ENCODE data around the gene SPTB.

SPTB gene

DNA sequence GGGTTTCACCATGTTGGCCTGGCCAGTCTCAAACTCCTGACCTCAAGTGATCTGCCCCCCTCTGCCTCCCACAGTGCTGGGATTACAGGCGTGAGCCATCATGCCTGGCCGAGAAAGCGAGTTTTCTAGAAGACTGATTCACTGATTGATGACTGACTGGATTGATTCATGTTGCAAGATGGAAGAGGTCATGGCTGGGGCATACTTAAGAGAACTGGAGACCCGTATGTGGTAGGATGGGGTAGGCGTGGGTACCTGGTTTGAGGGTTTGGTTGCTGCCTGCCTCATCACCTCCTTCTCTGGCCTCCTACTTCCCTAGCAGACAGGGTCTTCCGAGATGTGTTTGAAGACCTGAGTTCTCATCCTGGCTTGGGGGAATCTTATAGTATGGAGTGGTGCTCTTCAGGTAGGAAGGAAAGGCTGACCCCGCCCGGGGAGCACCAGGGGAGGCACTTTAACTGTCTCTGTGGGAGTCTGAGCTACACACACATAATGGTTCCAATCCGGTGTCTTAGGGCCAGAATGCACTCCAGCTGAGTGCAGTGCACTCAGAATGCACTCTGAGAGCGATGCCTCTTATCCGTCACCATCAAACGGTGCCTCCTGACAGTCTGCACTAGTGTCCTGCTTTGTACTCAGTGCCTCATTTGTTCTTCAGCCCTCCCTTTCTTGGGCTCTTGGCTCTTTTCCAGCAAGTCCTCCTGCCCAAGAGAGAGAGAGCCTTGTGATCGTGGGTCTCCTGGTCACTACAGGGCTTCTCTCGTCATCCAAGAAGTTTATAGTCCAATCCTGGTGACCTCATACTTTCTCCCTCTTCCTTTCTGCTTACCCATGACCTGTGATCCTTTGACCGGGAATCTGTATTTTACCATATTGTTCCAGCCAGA is 155.8 kb downstream of the SPTB start:
- peak; percentile 12 for DNase-seq

DNA sequence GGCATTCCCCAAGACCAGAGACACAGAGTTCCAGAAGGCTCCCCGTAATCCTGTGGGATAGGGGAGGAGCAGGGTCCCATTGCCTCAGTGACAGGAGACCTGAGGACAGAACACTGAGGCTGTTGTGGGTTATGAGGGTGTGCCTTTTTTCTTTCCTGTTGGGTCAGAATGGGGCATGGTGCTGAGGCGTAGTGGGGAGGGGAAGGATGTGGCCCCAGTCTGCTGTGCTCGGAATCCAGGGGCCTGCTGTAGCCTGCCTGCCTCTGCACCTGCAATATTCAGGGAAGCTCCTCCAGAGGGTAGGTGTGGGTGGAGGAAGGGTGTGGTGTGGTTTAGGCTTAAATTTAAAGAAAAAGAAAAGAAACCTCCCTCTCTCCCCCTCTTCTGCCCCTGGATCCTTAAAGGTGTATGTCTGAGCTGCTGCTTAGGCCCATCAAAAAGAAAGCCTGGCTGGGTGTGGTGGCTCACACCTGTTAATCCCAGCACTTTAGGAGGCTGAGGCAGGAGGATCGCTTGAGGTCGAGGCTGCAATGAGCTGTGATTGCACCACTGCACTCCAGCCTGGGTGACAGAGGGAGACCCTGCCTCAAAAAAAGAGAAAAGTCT is 156.8 kb downstream of the SPTB start:
- DNase-seq = no peak

DNA sequence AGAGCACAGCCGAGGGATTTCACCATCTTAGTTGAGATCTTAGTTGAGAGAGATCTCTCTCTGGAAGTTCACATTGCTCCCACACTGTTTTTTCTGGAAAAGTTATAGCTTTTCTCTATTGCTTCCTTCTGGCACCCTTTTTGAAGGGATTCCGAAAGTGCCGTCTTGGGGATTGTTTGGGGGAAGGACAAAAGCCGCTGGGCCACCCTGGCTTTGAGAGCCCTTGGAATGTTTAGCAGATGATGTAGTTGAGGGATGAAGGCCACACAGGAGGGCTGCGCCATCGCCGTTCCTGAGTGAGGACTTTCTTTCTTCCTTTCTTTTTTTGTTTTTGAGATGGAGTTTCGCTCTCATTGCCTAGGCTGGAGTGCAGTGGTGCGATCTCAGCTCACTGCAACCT is 157.8 kb downstream of the SPTB start:
- no peak for DNase-seq

DNA sequence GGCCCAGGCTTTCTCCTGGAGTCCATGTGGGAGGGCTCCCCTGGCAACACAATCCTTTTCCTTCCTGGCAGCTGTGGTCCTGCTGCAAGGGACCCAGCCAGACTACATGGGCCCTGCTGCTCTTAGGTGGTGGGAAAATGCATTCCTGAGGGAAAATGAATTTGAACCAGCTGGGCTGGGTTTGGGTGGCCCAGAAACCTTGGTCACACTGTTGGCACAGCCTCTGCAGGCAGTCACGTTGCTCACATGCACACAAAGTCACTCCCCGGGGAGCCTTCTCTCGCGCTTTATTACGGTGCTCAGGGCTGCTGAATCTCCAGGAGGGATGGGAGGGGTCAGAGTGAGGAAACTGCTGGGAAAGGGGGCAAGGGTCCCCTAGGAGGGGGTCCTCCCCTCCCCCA is 158.3 kb downstream of the SPTB start:
- DNase-seq = peak; percentile 65

DNA sequence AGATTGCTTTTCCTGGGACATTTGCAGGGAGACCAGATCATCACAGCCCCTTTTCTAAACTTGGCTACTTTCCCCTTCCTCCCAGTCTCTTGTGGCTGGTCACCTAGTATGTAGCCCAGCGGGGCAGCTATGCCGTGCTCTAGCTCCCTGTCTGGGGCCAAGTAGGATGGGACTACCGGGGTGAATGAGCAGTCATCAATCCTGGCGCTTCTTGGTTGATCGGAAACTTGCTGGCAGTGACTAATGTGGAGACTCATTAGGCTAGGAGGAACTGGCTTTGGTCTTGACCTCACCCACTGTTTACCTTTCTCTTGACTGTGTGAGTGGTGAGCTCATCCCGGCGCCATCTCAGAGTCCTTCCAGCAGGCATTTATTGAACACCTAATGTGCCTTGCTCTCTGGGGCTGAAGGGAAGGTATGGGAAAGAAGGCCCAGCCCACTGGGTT is 159.6 kb downstream of the SPTB start:
- no peak for DNase-seq

DNA sequence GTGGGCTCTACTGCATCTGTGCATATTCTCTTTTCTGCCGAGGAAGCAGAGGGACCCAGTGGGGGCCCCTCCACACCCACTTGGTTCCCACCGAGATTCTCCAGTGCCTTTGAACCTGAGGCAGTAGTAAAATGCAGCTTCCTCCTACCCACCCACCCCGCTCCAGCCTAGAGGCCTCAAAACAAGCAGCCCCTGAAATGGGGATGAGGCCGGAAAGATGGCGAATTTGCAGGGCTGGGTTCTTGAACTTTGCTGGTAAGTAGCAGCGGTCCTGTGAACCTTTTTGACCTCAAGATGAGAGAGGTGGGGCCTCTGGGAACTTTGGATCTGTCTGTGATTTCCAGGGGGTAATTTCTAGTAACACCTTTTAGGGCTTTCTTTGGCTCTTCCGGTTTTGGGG is 160.1 kb downstream of the SPTB start:
- no peak for DNase-seq

DNA sequence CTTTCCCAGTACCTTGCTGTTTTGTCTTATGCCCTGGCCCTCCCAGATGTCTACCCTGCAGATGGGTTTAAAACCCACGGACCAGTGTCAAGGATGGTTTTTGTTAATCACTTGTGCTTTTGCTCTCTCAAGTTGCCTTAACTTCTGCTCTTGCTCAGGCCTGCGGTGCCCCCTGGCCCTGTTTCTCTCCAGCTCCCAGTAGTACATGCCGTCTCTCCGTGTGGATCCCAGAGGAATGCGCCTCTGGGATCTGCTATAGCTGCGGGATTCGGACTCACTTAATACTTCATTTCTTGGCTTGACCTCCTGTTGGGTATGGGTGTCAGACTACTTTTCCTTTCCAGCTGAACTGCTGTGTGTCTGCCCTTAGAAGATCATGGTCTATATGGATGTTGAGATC is 160.9 kb downstream of the SPTB start:
- no peak for DNase-seq

DNA sequence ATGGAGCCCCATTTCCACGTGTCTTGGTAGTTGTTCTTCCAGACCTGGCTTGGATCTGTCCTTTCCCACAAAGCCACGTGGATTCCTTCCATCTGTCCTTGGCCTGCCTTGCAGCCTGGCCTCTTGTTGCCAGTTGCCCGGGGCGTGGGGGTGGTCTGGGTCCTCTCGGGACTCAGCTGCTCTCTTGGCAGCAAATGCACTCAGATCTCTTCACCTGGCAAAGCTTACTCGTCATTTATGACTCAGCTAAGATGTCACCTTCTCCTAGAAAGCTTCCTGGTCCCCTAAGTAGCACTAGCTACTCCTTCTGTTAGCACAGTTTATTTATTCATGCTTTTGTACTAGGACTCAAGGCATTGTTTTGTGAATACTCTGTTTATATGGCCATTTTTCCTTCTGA is 161.8 kb downstream of the SPTB start:
- no peak for DNase-seq

DNA sequence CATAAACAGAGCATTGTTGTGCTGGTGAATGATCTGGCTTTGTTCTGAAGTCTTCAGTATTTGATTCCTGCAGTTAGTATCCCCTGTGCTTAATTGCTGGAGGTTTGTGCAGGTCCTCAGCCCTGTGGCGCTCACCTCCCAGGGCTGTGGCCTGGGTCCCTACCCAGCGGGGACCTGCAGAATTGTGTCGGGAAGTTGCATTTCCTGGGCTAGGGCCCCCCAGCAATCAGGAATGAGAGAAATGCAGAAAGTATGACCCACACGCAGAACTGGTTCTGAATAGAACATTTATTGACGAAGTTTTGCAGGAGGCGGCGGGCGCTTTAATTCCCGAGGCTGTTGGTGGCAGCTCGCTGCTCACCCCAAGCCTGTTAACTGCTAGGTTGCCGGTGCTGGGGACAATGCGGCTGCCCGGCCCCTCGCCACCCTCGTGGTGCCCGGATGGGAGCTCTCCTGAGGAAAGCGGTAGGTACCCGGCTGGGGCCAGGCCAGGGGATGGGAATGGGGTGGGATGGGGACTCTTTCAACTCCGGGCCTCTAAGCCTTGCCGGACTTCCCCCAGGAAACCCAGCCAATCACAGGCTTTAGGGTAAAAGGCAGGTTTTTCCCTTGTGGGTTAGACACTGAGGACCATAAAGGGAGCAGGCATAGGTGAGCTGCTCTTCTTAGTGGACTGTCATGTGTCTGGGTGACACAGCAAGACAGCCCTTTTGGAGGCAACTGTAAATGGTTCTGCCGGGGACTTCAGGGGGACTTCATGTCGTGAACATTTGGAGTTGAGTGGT is 163.9 kb downstream of the SPTB start:
- no peak for DNase-seq

DNA sequence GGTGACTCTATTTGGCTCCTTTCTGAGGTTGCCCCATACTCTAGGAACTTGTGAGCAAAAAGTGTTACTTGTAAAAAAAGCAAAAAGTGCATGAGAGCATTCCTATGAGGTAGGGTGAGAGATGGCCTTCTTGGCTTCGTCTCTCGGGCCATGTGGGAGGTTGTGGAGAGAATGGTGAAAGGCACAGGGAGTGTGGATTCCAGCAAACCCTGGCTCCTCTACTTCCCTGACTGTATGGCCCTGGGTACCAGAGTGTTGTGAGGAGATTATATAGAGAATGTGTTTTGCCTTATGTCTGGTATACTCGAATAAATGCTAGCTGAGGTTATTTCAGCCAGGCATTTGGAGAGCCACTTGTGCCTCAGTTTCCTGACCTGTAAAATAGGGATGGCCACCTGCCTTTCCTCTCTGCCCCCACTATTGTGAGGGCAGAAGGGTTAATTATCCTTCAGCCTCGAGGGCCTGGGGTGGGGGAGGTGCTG is 164.5 kb downstream of the SPTB start:
- DNase-seq = no peak

DNA sequence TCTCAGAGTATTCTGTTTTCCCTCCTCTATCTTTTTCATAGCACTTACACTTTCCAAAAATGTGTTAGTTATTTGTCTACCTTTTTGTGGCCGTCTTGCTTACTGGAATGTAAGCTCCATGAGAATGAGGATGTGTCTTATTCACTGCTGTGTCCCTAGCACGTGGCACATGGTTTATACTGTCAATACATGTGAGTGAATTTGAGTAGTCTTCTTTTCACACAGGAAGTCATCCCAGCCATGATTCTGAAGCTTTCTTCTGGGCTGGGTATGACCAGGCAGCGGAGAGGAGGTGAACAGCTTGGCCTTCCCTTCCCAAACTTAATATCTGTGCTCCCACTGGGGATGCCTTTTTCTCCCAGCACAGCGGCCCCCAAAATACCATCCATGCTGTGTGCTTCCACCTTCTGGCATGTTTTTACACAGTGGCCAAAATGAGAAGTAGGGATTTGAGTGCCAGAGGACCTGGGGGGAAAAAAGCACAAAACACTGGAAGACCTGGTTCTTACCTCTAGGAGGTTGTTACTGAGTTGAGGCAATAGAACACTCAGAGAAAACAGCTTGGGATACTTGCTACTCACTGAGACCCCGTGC is 165.2 kb downstream of the SPTB start:
- no peak for DNase-seq

DNA sequence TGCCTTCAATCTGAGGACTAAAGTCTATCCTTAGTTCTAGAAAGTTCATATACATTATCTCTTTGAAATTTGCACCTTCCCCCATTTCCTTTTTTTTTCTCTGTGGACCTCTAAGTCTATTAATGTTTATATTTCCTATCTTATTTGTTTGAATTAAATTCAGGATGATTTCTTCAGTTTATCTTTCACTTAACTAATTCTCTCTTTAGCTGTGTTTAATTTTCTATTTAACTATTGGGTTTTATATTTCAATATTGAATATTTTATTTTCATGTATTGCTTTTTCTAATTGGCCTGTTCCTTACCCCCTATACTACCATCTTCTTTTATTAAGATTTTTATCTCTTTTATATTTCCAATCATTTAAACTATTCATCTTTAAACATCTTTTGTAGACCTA is 166.0 kb downstream of the SPTB start:
- no peak for DNase-seq

DNA sequence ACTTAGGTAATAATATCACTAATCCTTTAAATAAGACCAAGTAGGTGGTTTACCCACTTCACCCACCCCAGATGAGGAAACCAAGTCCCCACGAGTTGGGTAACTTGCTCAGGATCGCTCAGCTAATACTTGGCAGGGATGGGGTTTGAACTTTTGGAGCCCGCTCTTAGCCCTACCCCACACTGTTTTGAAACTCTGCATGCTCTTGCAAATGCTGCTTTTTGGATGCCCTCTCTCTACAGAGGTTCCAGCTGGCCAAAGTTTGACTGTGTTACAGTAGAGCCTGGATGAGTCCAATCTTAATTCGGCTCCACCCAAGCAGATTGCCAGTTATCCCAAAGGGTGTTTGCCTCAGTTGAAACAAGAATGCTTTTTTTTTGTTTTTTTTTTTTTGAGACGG is 168.7 kb downstream of the SPTB start:
- DNase-seq = no peak

DNA sequence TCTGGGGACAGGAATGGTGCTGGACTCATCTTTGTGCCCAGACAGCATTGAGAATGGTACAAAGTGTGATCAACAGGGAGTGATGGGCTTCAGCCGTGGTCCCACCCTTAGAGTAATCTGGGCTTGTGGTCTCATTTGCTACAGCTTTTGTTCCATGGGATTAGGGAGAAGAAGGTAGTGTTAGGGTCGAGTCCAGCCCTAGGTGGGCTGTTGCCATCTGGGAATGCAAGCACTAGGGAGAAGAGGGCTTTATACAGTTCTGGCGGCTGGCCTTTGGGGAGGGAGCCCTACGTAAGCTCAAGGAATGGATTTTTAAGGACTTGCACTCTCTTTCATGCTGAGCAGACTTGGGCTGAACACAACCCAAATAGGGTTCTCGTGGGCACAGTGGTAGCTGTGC is 170.6 kb downstream of the SPTB start:
- no peak for DNase-seq

DNA sequence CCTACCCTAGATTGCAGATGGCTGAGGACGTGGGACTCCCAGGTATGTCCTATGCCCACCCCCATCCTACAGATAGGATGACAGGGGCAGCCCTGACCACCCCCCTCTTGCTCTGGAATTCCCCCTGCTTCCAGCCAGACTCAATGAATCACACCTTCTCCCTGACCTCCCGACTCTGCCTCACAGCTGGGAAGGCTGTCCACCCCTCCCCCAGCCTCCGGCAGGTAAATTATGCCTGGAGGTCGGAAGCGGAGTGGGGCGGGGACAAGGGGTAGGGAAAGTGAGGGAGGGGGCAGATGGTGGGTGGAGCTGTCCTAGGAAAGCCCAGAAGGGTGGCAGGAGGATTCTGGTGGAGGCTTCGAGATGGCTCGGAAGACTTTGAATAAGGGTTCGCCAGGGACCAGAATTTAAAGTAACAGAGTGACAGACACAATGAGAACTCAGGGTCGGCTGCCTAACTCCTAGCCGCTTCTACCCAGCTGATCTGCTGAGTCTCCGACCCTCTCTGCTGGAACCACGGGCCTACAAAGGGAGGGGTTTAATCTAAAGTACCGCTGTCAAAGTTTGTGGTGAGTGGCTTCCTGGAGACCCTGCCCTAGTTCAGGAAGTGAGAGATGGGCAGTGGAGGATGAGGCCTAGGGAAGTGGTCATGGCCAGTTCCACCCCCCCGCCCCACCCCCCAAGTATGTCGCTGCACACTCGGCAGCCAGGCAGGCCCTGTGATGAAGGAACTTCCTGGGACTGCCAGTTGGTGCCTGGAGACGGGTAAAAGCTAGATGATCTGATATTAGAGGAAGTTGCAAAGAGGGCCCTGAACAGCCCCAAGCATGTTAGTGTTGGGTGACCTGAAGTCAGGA is 171.3 kb downstream of the SPTB start:
- no peak for DNase-seq

DNA sequence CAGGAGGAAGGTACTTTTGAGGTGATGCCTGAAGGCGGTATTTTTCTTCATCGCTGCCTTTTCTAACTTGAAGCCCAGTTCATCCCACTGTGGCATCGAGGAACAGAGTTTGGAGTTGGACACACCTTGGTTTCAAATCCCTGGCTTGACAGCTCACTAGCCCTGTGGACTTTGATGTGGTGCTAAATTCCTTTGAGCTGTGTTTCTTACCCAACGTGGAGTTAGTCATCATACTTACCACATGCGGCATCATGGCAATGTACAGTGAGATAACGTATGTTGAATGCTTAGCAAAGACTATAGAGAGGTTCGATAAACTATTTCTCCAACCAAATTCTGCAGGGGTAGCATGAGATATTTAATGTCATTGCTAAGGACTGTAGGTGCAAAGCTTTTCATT is 172.0 kb downstream of the SPTB start:
- no peak for DNase-seq

DNA sequence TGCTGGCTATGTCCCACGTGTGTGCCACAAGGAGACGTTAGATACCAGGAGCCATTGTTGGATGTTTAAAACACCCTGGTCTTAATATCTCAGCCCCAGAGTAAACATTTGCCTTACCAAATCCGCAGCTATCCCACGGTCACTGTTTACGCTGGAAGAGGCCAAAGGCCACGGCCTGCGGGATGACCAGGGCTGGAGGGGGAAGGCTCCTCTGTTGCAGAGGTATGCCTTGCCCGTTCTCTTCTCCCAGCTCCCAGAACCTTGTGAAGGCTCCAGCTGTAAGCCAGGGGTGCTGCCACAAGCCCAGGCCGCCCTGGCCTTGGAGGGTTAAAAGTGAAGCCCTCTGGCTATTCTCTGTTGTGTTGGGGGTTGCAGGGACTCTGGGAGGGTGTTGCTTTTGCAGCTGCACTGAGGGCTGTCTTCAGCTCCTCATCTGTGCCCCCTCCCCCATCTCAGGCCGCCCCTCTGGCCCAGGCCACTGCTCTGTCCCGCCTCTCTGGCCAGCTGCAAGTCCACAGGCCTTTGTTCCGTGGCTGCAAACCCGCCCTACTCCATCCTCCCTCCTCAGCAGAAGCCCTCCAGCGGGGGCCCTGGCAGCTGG is 173.0 kb downstream of the SPTB start:
- DNase-seq = no peak

DNA sequence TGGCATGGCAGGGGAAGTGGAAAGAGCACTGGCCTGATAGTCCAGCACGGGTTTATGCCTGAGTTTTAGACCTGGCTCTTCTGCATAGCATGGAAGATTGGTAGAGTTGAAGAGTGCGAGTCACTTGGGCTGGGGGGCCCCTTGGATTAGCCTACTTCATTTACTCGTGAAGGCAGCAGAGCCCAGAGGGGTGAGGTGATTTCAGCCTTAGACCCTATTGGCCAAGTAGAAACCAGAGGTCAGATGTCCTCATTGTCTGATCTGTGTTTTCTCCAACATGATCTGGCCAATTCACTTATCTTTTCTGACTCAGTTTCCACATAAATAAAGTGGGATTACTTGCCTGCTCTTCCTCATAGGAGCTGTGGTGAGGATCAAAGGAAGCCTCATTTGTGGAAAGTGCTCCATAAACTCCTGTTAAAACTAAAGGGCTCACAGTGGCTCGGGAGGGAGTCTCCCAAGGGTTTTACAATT is 173.6 kb downstream of the SPTB start:
- DNase-seq = no peak

DNA sequence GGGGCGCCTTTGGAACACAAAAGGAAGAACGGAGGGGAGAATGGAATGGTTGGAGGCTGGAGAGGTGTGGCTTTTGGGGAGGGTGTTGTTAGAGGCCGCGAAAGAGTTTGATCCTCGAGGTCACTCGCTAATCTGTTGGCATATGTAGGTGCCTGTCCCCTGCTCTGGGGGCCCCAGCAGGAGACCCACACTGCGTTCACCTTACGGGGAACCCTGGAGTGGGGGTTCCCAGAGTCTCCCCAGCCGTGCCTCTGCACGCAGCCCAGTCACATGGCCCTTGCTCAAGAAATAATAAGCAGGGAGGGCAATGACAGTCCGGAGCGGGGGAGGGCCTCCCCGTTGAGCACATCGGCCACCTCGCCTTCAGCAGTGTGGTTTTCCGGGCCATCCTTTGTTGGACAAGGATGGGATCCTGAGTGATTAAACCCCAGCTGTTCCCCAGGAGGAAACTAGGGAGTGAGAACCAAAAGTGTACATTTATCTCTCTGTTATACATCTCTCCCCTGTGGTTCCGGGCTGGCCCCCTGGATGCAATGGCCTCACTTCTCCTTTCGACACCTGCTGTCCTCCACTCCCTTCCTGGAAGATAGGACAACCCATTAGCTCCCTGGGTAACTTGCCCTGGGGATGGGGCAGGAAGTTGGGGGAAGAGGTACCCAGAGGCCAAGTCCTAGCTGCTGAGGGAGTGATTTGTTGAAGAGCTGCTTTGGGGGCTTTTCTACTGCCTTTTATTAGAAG is 174.2 kb downstream of the SPTB start:
- DNase-seq = peak; percentile 39

DNA sequence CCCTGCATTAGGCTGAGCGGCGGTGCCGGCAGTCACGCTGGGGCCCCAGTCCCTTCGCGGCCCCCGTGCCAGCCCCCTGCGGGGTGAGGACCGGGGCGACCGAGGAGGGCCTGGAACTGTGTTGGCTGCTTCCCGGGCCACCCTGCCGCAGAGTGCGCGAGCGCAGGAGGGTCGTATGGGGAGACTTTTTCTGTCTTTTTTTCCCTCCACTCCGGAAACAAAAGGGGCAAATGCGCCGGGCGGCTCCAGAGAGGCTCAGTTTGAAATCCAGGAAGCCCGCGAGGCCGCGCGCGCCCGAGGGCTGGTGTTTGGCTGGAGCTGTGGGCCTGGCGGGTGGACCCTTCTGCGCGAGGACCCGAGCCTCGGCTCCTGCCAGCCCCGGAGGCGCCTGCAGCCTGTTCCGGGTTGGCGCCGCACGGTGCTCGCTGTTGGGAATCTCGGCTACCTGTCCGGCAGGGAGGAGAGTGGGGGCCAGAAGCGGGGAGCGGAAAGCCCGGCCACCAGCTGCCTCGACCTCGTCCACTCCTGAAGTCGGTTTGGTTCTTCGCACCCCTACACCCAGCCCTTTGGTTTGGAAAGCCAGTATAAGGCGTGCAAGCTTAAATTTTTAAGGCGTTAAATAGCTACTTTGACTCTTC is 174.8 kb downstream of the SPTB start:
- peak; percentile 55 for DNase-seq
